Inflammatory macrophage treated with lipopolysaccharide for 1 hour (primary cell): ENCODE measurements around the gene LSAMP.

Experiments used
- DNase-seq, 2 donors: peaks; one replicate each; pipeline ENCODE4 v3.0.0-alpha.2; 2020 to 2022

Gene LSAMP

GRCh38 chr3:115928376-115928775 lies 516.9 kb downstream of the LSAMP start:
- DNase-seq = no peak

DNA sequence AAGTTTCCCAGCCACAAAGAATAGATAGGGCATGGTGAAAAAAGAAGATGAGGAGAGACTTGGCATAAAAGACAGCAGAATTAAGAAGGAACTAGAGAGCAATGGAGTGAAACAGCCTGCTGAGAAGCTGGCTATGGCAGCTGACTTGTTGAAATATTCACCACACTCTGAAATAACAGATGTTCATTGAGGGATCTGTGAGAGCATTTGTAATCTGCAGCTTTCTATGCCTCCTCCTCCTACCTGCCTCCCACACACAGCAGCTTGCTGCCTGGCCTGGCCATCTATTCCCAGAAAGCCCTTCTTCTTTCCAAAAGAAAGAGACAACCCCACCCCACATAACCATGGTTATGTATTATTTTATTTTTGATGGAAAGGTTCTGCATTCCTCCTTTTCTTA lies 518.1 kb downstream of the LSAMP start:
- no peak for DNase-seq

- no peak for DNase-seq
Measured at GRCh38 chr3:115922681-115923347, 522.5 kb downstream of the LSAMP start.

DNA sequence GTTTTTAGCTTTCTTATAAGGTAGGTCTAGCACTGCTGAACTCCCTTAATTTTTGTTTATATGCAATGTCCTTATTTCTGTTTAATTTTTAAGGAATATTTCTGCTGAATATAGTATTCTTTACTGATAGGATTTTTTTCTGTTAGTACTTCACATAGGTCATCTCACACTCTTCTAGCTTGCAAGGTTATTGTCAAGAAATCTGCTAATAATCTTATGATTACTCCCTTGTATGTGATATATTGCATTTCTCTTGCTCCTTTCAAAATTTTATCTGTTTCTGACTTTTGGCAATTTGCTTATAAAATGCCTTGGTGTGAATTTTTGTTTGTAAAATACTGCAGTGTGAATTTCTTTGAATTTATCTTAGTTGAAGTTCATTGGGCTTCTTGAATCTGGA lies 523.6 kb downstream of the LSAMP start:
- no peak for DNase-seq

DNA sequence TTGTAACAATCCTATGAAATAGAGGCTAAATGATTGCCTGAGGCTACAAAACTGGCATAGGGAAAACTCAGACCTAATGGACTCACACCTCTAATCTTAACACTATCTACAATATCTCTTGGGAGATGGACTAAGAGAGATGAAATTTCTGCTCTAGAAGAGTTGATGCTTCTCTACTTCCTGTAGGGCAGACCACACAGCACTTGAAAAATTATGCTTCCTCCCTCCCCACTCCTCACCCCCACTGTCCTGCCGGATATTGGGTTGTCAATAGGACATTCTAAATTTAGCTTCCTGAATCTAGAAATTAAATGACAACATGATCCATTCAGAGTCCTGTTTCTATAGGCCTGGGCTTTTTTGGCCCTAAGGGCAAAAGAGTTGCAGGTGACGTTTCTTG lies 526.4 kb downstream of the LSAMP start:
- no peak for DNase-seq

DNA sequence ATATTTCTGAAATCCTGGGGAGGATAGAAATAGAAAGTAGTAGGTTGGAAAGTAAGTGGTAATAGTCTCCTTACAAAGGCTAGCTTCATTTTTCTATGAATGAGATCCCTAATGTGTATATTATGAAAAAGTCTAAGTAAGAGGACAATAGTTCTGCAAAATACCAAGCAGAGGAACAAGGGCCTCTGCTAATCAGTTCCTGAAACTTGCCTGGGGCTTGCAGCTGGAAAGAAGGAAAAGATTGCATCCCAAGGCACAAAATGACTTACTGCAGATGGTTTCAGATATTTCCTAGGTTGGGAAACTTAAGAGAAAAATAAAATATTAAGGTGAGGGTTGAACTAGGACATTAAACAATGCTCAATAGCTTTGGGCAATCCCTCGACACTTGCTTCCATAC lies 528.4 kb downstream of the LSAMP start:
- no peak for DNase-seq

GRCh38 chr3:115915061-115915460 lies 530.2 kb downstream of the LSAMP start:
- DNase-seq = no peak

- no peak for DNase-seq
Measured at GRCh38 chr3:115913069-115913686, 532.1 kb downstream of the LSAMP start.

DNA sequence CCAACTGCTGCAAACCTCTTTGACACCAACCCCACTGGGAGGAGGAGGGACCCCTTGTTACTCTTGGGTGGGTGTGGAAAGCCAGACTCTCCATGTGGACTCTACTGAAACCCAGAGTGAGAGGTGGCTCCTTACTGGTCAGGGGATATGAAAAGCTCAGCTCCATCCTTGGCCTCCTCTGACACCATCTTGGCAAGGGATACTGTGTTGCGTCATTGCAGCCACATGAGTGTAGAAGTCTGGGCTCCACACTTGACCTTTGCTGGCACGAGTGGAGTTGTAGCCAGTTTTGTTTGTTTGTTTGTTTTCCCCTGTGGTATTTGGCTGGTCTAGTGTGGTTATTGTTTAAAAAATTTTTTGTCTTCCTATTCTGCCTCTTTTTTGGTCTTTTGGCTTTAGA lies 532.9 kb downstream of the LSAMP start:
- DNase-seq = no peak

DNA sequence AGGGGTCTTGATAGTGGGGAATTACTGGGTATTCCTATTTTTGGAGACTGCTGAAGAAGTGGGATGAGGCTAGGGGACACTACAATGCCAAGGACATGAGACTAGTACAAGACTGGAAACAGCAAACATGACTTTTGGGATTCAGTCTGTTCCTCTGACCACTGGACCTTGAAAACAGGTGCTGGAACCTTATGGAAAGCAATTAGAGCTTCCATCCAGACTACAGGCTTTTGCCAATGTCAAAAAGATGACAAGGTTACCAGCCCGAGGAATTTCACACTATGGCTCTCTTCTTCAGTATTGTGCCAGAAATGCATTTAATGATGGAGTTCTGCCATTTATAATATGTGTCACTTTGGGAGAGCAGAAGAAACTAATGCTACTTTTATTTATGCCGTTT lies 539.4 kb downstream of the LSAMP start:
- DNase-seq = no peak

- DNase-seq = no peak
Measured at GRCh38 chr3:115903843-115904242, 541.4 kb downstream of the LSAMP start.

DNA sequence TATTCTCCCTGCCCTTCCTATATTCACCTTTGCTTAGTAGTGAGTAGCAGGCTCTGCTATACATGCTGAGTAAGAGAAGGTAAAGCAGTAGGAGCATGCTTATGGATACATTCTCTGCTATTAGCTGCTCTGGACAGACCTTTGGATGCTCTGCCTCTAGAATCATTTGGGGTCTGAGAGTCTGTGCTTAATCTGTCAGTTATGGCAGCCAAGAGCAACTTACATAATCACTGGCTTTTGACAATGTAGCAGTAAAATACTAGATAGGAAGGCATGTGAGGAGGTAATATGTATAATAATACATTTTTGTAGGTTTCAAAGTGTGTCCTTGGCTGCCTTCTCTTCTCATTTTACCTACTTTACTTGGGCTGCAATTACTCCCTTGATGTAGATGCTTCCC lies 544.3 kb downstream of the LSAMP start:
- DNase-seq = no peak

DNA sequence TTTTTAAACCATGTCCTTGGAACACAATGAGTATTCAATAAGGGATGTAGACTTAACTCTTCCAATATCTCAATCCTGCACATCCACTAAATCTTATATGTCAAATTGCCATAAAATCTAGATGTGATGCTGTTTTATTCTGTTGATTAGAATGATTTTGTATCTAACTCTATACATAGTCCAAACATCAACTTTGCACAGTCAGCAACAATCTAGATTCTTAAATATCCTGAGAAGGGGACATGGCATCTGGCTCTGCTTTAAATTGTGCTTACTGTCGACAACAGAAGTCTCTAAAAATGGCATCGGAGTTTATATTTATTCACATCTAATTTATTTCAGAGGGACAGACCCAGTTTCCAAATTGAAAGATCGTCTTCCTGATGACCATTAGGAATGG lies 545.8 kb downstream of the LSAMP start:
- no peak for DNase-seq

- DNase-seq = no peak
Measured at GRCh38 chr3:115898656-115899410, 546.5 kb downstream of the LSAMP start.

DNA sequence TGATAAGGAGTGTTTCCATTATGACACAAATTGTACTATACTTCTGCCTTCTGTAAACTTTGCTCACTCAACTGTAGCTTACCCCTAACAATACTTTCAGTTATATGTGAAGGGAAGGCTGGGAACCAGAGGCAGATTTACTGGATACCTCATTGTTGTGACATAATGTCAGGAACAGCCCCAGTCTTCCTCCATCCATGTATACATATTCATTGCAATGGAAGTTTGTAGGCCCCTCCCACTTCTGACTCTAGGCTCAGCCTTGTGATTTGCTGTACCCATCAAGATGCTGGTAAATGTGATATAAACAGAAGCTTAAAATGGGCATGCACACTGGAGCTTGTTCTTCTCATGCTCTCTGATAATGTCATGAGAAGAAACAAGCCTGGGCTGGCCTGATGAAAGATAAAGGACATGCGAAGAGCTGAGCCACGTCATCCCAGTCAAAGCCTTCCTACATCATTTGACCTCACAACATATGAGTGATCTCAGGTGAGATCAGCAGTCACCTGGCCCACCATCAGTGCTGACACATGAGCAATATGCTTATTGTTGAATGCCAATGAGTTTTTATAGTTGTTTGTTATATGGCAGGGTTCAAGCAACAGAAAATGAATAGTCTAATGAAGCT lies 554.2 kb downstream of the LSAMP start:
- no peak for DNase-seq

DNA sequence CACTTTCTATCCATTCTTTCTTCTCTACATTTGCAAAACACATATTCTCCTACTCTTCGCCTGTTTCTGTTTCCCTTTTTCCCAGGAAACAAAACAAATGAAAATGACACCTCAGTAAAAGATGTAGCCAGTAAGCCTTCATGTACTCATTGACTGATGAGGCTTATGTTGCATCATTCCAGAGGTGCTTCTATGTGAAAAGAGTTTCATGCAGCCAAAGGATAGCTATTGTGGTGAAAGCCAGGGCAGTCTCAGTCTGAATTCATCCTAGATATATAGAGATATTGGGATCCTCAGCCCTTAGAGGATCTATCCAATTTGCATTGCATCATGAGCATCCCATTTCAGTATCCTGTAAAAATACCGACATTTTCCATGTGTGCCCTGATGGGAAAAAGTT lies 554.7 kb downstream of the LSAMP start:
- DNase-seq = no peak

DNA sequence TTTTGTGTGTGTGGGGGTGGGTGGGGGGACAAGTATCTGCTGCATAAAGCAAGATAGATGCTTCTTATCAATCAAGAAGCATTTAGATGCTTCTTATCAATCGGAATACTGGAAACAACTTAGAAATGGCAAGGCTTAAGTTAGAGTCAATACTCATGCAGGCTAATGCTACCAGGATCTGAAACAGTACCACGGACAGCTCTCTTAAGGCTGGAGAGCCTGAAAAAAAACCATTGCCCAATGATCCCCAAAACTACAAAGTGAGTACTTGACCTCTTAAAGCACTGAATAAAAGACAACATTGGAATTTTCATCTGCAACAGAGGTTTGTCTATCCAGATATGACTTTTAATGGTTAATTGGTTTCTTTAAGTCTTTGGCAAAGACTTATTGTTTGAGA lies 559.7 kb downstream of the LSAMP start:
- DNase-seq = no peak

DNA sequence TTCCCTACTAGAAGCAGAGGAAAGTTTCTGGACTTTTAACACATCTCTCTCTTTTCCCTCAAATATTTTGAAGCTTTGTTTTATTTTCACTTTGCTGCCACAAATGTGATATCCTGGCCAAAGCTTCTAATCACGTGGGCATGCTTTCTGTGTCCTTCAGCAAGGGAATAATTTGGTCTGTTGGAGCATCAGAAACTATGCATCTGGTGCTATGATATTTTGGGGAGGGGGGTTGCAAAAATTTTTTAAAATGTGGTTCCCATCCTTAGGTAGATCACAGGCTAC lies 567.7 kb downstream of the LSAMP start:
- DNase-seq = no peak

GRCh38 chr3:115876876-115877614 lies 568.2 kb downstream of the LSAMP start:
- no peak for DNase-seq

DNA sequence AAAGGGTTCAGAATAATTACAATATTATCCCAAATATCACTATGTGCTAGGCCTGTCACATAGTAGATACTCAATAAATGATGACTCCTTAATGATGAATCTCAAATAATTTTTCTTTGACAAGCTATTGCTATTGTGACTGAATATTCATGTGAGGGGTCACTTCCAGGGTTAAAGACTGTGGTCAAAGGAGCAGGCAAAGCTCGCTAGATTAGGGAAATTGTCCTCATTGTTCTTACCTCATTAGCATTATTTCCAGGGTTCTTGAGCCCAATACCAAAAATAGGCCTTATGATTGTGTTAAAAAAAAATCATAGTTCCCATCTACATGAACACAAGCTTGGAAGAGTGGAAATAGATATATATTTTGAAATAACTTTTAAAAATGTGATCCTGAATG lies 569.8 kb downstream of the LSAMP start:
- DNase-seq = no peak

GRCh38 chr3:115871735-115872134 lies 573.6 kb downstream of the LSAMP start:
- DNase-seq = no peak

DNA sequence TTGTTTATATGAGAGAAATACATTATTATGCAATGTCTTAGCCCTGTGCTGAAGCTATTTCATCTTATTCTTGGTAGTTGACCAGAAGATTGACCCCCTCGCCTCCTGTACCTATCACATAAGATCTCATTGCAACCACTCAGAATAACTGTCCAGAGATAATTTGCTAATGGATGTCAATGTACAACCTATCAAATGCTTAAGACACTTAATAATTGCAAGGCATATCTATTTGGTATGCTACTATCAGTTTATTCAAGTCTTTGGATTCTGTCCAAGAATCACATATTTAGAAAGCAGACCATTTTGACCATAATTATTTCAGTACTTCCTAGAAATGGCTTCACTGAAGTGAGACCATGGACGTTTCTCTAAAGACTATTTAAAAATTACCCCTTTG lies 580.4 kb downstream of the LSAMP start:
- no peak for DNase-seq

GRCh38 chr3:115862849-115863248 lies 582.4 kb downstream of the LSAMP start:
- DNase-seq = no peak
